Vagina (tissue), 2 donors: Measurements from ENCODE around the gene PMEL. TPM values are rescaled to one million over a fixed set of nuclear protein-coding genes. Genes with fewer than 3 reads are reported as not detected.
"Not testable (repeated sequence)": the region's sequence is repeated elsewhere in the genome, so short reads cannot be mapped to it uniquely, and the experiment has no call there.

Experiments
- DNase-seq, 2 donors: peaks; one replicate each; pipeline ENCODE4 v3.0.0-alpha.2; 2017; ENCODE audit errors: extremely low spot score in 2 of 2
- H3K27ac ChIP-seq: fragments of 200-600 bp; sonication (generic); one replicate; pipeline ENCODE4 v1.5.1; 2019
- H3K27me3 ChIP-seq: fragments of 200-600 bp; sonication (generic); one replicate; pipeline ENCODE4 v1.5.1; 2019
- H3K36me3 ChIP-seq, 2 donors: fragments of 200-600 bp; sonication (generic); one replicate each; pipeline ENCODE4 v1.5.1; 2017 to 2019
- H3K4me1 ChIP-seq: fragments of 200-600 bp; sonication (generic); one replicate; pipeline ENCODE4 v1.5.1; 2019
- H3K4me3 ChIP-seq, 2 donors: fragments of 200-600 bp; sonication (generic); 1 replicate in 1 of 2; 2 replicates in 1 of 2; pipeline ENCODE4 v1.5.1; 2016 to 2019
- H3K9me3 ChIP-seq: fragments of 200-600 bp; sonication (generic); one replicate; pipeline ENCODE4 v1.5.1; 2019
- CTCF ChIP-seq, 3 experiments: fragments of 450-650 bp in 2 of 3; fragments of 200-600 bp in 1 of 3; sonication (generic) in 1 of 3; IDR thresholded peaks; one replicate each; pipeline ENCODE4 v1.5.1; 2017 to 2019; ENCODE audit warnings: antibody characterized with exemption in 3 of 3, mild to moderate bottlenecking in 2 of 3, moderate library complexity in 2 of 3
- POLR2A ChIP-seq, 2 donors: fragments of 450-650 bp; IDR thresholded peaks; one replicate each; pipeline ENCODE4 v1.6.1; 2017; ENCODE audit warnings: antibody characterized with exemption in 2 of 2, mild to moderate bottlenecking in 2 of 2, moderate library complexity in 2 of 2
- POLR2AphosphoS5 ChIP-seq, 2 donors: sonication (generic); formaldehyde crosslinking; IDR thresholded peaks; one replicate each; pipeline ENCODE4 v1.9.0; 2017; ENCODE audit warnings: antibody characterized with exemption in 2 of 2, mild to moderate bottlenecking in 2 of 2, low read depth in 1 of 2; ENCODE audit not compliant: insufficient read depth in 1 of 2
- intact Hi-C: fragments of 100-400 bp; cut with DNase I; formaldehyde crosslinking; loops from one replicate; pipeline ENCODE4 v1.15.1; 2023
- total RNA-seq: library from RNA; depleted of rRNA; stranded (reverse); fragments of >200 nt; gene quantifications from one replicate; pipeline ENCODE4 v1.2.3, GENCODE V29; 2016

PMEL gene
- total RNA-seq, 1 donor from 2014 or later: 1.2 TPM

GRCh38 chr12:55982319-55982936, 16.6 kb upstream of the PMEL start:
- no peak overlapping the region for H3K4me3 ChIP-seq
- H3K9me3 ChIP-seq: no peaks in the 10 kb centered on the region
- H3K27ac ChIP-seq: no peak overlapping the region
- H3K4me1 ChIP-seq: peaks cover 10% of the 10 kb centered on the region
- DNase-seq: no peak
- no peak for TF ChIP-seq POLR2AphosphoS5 (IDR thresholded peaks at IDR 0.05; ENCODE audit: insufficient read depth in 1 of 2, low read depth in 1 of 2)
- TF ChIP-seq CTCF (IDR thresholded peaks at IDR 0.05): no peak
- TF ChIP-seq POLR2A (IDR thresholded peaks at IDR 0.05): no peak
- intact Hi-C loops: no loop called here
- H3K36me3 ChIP-seq: peaks cover 0 to 64% of the 10 kb centered on the region in 2 donors
- no peaks in the 10 kb centered on the region for H3K27me3 ChIP-seq

- H3K4me3 ChIP-seq, H3K9me3 ChIP-seq, DNase-seq, intact Hi-C loops, H3K27ac ChIP-seq, H3K27me3 ChIP-seq: not testable (repeated sequence)
- peaks cover 14% of the 10 kb centered on the region for H3K4me1 ChIP-seq
- H3K36me3 ChIP-seq: peaks cover 0 to 59% of the 10 kb centered on the region in 2 donors
Observed at GRCh38 chr12:55981882-55982281, 16.0 kb upstream of the PMEL start.

GRCh38 chr12:55979069-55979468, 13.2 kb upstream of the PMEL start:
- H3K9me3 ChIP-seq: no peaks in the 10 kb centered on the region
- no peak for DNase-seq
- no peak overlapping the region for H3K4me3 ChIP-seq
- no peak overlapping the region for H3K27ac ChIP-seq
- H3K36me3 ChIP-seq: peaks cover 0 to 36% of the 10 kb centered on the region in 2 donors
- no peaks in the 10 kb centered on the region for H3K27me3 ChIP-seq
- no peak for TF ChIP-seq POLR2A (IDR thresholded peaks at IDR 0.05)
- no peak for TF ChIP-seq POLR2AphosphoS5 (IDR thresholded peaks at IDR 0.05; ENCODE audit: insufficient read depth in 1 of 2, low read depth in 1 of 2)
- TF ChIP-seq CTCF (IDR thresholded peaks at IDR 0.05): no peak
- intact Hi-C loops: no loop called here
- peaks cover 38% of the 10 kb centered on the region for H3K4me1 ChIP-seq

GRCh38 chr12:55978393-55978792, 12.6 kb upstream of the PMEL start:
- no peak for DNase-seq
- TF ChIP-seq CTCF (IDR thresholded peaks at IDR 0.05) (no peak), POLR2A (IDR thresholded peaks at IDR 0.05) (no peak), POLR2AphosphoS5 (IDR thresholded peaks at IDR 0.05; ENCODE audit: insufficient read depth in 1 of 2, low read depth in 1 of 2) (no peak)
- intact Hi-C loops: no loop called here
- Histone ChIP-seq H3K4me3 (no peak overlapping the region), H3K27me3 (no peaks in the 10 kb centered on the region), H3K4me1 (peaks cover 38% of the 10 kb centered on the region), H3K27ac (no peak overlapping the region), H3K36me3 (peaks cover 0 to 32% of the 10 kb centered on the region in 2 donors), H3K9me3 (no peaks in the 10 kb centered on the region)

- H3K4me3 ChIP-seq: peak overlapping the region; percentile 85 to 99
- peak in 1 of 2 donors; percentile 93 for DNase-seq
- H3K36me3 ChIP-seq: peaks cover 0 to 6% of the 10 kb centered on the region in 2 donors
- TF ChIP-seq CTCF (IDR thresholded peaks at IDR 0.05): no peak
- no peak for TF ChIP-seq POLR2A (IDR thresholded peaks at IDR 0.05)
- TF ChIP-seq POLR2AphosphoS5 (IDR thresholded peaks at IDR 0.05; ENCODE audit: insufficient read depth in 1 of 2, low read depth in 1 of 2): peak in 1 of 2 donors; percentile 72
- no peaks in the 10 kb centered on the region for H3K27me3 ChIP-seq
- peaks cover 50% of the 10 kb centered on the region for H3K4me1 ChIP-seq
- intact Hi-C loops: no loop called here
- H3K9me3 ChIP-seq: no peaks in the 10 kb centered on the region
- peak overlapping the region; percentile 97 for H3K27ac ChIP-seq
Observed at GRCh38 chr12:55974308-55974730, 8.5 kb upstream of the PMEL start.
